ENCODE data around the gene CRTC2. TPM values are rescaled to one million over a fixed set of nuclear protein-coding genes. Genes with fewer than 3 reads are reported as not detected.

The CRTC2 gene
- polyA plus RNA-seq, 1 donor from 2014 or later: 12.1 TPM

DNA sequence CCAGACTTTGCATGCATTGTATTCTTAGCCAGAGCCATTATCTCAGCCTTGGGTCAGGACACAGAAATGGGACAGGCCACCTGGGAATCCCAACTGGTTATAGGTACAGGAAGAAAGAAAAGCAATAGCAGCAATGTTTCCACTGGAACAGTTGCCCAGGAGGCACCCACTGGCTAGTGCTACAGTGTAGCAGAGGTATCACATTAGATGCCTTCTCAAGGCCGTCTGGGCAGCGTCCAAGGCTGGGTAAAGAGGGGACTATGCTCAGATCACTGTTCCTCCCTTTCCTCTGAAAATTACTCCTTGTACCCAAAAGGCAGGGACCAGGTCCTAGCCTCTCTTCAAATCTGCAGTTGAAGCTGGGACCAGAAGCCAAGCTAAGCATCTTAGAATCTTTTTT lies 11.9 kb upstream of the CRTC2 start:
- Histone ChIP-seq H3K4me2 (ENCODE audit: low read length) (no peak overlapping the region), H3K79me2 (replicated peaks; ENCODE audit: insufficient read depth, low read length) (no peaks in the 10 kb centered on the region), H3K9me2 (ENCODE audit: insufficient read depth, low read length) (no peaks in the 10 kb centered on the region), H3K9me3 (ENCODE audit: low read length) (no peaks in the 10 kb centered on the region), H3F3A (ENCODE audit: insufficient read depth, low read length, poor library complexity, severe bottlenecking) (peaks cover 4% of the 10 kb centered on the region), H3K4me3 (ENCODE audit: low read length) (no peak overlapping the region), H4K20me1 (ENCODE audit: insufficient read depth) (no peaks in the 10 kb centered on the region), H3K9ac (ENCODE audit: low read length) (no peak overlapping the region), H3K36me3 (ENCODE audit: insufficient read depth, low read length) (no peaks in the 10 kb centered on the region), H3K27ac (ENCODE audit: low read length) (no peak overlapping the region), H3K27me3 (ENCODE audit: insufficient read depth, low read depth, low read length) (no peaks in the 10 kb centered on the region), H2AFZ (ENCODE audit: low read depth, low read length) (no peak overlapping the region)
- no peak for TF ChIP-seq EZH2 (IDR thresholded peaks at IDR 0.05; ENCODE audit: borderline replicate concordance, insufficient read depth, low read length, poor library complexity, severe bottlenecking)
- TF ChIP-seq EP300 (conservative IDR thresholded peaks at IDR 0.05; ENCODE audit: poor library complexity, severe bottlenecking): no peak
- TF ChIP-seq SMC3 (conservative IDR thresholded peaks at IDR 0.05; ENCODE audit: poor library complexity): no peak
- TF ChIP-seq, protein P1, sequence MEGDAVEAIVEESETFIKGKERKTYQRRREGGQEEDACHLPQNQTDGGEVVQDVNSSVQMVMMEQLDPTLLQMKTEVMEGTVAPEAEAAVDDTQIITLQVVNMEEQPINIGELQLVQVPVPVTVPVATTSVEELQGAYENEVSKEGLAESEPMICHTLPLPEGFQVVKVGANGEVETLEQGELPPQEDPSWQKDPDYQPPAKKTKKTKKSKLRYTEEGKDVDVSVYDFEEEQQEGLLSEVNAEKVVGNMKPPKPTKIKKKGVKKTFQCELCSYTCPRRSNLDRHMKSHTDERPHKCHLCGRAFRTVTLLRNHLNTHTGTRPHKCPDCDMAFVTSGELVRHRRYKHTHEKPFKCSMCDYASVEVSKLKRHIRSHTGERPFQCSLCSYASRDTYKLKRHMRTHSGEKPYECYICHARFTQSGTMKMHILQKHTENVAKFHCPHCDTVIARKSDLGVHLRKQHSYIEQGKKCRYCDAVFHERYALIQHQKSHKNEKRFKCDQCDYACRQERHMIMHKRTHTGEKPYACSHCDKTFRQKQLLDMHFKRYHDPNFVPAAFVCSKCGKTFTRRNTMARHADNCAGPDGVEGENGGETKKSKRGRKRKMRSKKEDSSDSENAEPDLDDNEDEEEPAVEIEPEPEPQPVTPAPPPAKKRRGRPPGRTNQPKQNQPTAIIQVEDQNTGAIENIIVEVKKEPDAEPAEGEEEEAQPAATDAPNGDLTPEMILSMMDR (IDR thresholded peaks at IDR 0.05; ENCODE audit: poor library complexity, severe bottlenecking): no peak
- no peak for TF ChIP-seq REST (IDR thresholded peaks at IDR 0.05; ENCODE audit: borderline replicate concordance)
- no peak for TF ChIP-seq POLR2AphosphoS5 (IDR thresholded peaks at IDR 0.05)
- no peak for TF ChIP-seq MXI1 (conservative IDR thresholded peaks at IDR 0.05; ENCODE audit: poor library complexity, severe bottlenecking)
- no peak for TF ChIP-seq TAF1 (IDR thresholded peaks at IDR 0.05; ENCODE audit: low read depth)
- no peak for TF ChIP-seq RAD21 (conservative IDR thresholded peaks at IDR 0.05)

DNA sequence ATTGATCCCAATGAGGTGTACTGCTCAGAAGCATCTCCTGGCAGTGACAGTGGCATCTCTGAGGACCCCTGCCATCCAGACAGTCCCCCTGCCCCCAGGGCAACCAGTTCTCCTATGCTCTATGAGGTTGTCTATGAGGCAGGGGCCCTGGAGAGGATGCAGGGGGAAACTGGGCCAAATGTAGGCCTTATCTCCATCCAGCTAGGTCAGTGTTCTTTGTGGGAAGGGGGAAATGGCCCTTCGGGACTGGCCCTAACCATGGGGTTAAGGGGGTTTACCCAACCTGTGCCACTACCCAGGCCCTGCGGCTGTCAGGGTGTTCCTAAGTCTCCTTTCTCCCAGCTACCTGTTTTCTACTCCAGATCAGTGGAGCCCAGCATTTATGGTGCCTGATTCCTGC lies 10.6 kb upstream of the CRTC2 start:
- no peaks in the 10 kb centered on the region for H3K9me2 ChIP-seq (ENCODE audit: insufficient read depth, low read length)
- peaks cover 8% of the 10 kb centered on the region for H3K79me2 ChIP-seq (replicated peaks; ENCODE audit: insufficient read depth, low read length)
- TF ChIP-seq POLR2AphosphoS5 (IDR thresholded peaks at IDR 0.05): no peak
- no peak for TF ChIP-seq TAF1 (IDR thresholded peaks at IDR 0.05; ENCODE audit: low read depth)
- no peak for TF ChIP-seq SMC3 (conservative IDR thresholded peaks at IDR 0.05; ENCODE audit: poor library complexity)
- no peak for TF ChIP-seq REST (IDR thresholded peaks at IDR 0.05; ENCODE audit: borderline replicate concordance)
- TF ChIP-seq, protein P1 (IDR thresholded peaks at IDR 0.05; ENCODE audit: poor library complexity, severe bottlenecking): no peak
- H3K36me3 ChIP-seq (ENCODE audit: insufficient read depth, low read length): no peaks in the 10 kb centered on the region
- no peak overlapping the region for H2AFZ ChIP-seq (ENCODE audit: low read depth, low read length)
- H3K4me3 ChIP-seq (ENCODE audit: low read length): peak overlapping the region; percentile 91
- H3F3A ChIP-seq (ENCODE audit: insufficient read depth, low read length, poor library complexity, severe bottlenecking): peaks cover 4% of the 10 kb centered on the region
- no peak overlapping the region for H3K9ac ChIP-seq (ENCODE audit: low read length)
- H3K4me2 ChIP-seq (ENCODE audit: low read length): no peak overlapping the region
- no peak overlapping the region for H3K27ac ChIP-seq (ENCODE audit: low read length)
- no peaks in the 10 kb centered on the region for H3K27me3 ChIP-seq (ENCODE audit: insufficient read depth, low read depth, low read length)
- no peaks in the 10 kb centered on the region for H3K9me3 ChIP-seq (ENCODE audit: low read length)
- no peaks in the 10 kb centered on the region for H4K20me1 ChIP-seq (ENCODE audit: insufficient read depth)

Data from neural cell (in vitro differentiated cells).